ENCODE results near the gene RTN4. TPM values are rescaled to one million over a fixed set of nuclear protein-coding genes. Genes with fewer than 3 reads are reported as not detected.

RTN4 gene
- total RNA-seq, 2 experiments from 2014 or later: 84.9 to 85.7 TPM

GRCh38 chr2:54925022-54925421, 125.2 kb downstream of the RTN4 start:
- DNase-seq: no peak
- Mint-ChIP-seq H3K27me3 (peaks cover 23% of the 10 kb centered on the region), H3K9me3 (no peaks in the 10 kb centered on the region), H3K4me3 (no peak overlapping the region), H3K4me1 (ENCODE audit: low read depth) (no peaks in the 10 kb centered on the region), H3K36me3 (ENCODE audit: low read depth) (no peaks in the 10 kb centered on the region), H3K27ac (no peak overlapping the region)
- Histone ChIP-seq H3K4me3 (ENCODE audit: low read length) (no peak overlapping the region), H3K36me3 (ENCODE audit: insufficient read depth, low read length) (no peaks in the 10 kb centered on the region), H3K4me1 (ENCODE audit: insufficient read depth, low read length) (no peaks in the 10 kb centered on the region), H3K9me3 (ENCODE audit: control insufficient read depth in 1 of 2, insufficient read depth in 1 of 2, low read length in 2 of 2) (peaks cover 0 to 4% of the 10 kb centered on the region in 2 experiments), H3K27me3 (ENCODE audit: control insufficient read depth in 1 of 2, insufficient read depth in 2 of 2, low read length in 2 of 2) (no peaks in the 10 kb centered on the region), H3K27ac (ENCODE audit: low read depth in 1 of 2, low read length in 2 of 2) (no peak overlapping the region)
- POLR2A ChIA-PET: no interaction called here
- CTCF ChIA-PET: no interaction called here
- intact Hi-C loops (cut with DNase I, micrococcal nuclease): no loop called here
- TF ChIP-seq CTCF (IDR thresholded peaks at IDR 0.05): no peak
- ATAC-seq (ENCODE audit: poor library complexity): no peak

DNA sequence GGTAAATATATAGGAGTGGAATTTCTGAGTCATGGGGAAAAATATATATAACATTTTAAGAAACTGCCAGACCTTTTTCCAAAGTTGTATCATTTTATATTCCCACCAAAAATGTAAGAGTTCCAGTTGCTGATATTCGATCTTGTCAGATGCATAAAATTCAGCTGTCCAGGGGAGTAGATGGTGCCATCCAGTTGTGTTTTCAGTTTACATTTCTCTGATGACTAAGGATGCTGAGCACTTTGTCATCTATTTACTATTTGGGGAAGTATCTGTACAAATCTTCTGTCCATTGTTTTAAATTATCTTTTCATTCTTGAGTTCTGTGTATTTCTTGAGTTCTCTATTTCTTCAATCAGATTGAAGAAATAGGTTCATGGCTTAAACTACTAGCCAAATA, 126.1 kb downstream of the RTN4 start:
- no peaks in the 10 kb centered on the region for H3K27me3 ChIP-seq (ENCODE audit: control insufficient read depth in 1 of 2, insufficient read depth in 2 of 2, low read length in 2 of 2)
- intact Hi-C loops (cut with DNase I, micrococcal nuclease): no loop called here
- Mint-ChIP-seq H3K9me3 (no peaks in the 10 kb centered on the region), H3K27me3 (peaks cover 19% of the 10 kb centered on the region), H3K4me1 (ENCODE audit: low read depth) (no peaks in the 10 kb centered on the region), H3K4me3 (no peak overlapping the region), H3K27ac (no peak overlapping the region), H3K36me3 (ENCODE audit: low read depth) (no peaks in the 10 kb centered on the region)
- DNase-seq (no peak), ATAC-seq (ENCODE audit: poor library complexity) (no peak)
- ChIA-PET CTCF (no interaction called here), POLR2A (no interaction called here)
- no peaks in the 10 kb centered on the region for H3K36me3 ChIP-seq (ENCODE audit: insufficient read depth, low read length)
- no peak overlapping the region for H3K4me3 ChIP-seq (ENCODE audit: low read length)
- no peak overlapping the region for H3K27ac ChIP-seq (ENCODE audit: low read depth in 1 of 2, low read length in 2 of 2)
- H3K4me1 ChIP-seq (ENCODE audit: insufficient read depth, low read length): no peaks in the 10 kb centered on the region
- H3K9me3 ChIP-seq (ENCODE audit: control insufficient read depth in 1 of 2, insufficient read depth in 1 of 2, low read length in 2 of 2): peaks cover 0 to 4% of the 10 kb centered on the region in 2 experiments
- no peak for TF ChIP-seq CTCF (IDR thresholded peaks at IDR 0.05)

Other genes with a start within 250 kb of the RTN4 start
- 1 to 10 TPM; 4.4 TPM for gene CLHC1, start 181.8 kb upstream of the RTN4 start, total RNA-seq
- gene RPS27A, start 182.2 kb upstream of the RTN4 start, total RNA-seq: 1,000 to 10,000 TPM; 2,201 to 2,315 TPM
- 10 to 100 TPM; 13.0 to 15.6 TPM for gene MTIF2, start 218.8 kb upstream of the RTN4 start, total RNA-seq